ENCODE measurements around the gene PRKAA1. TPM values are rescaled to one million over a fixed set of nuclear protein-coding genes. Genes with fewer than 3 reads are reported as not detected.
A peak's percentile ranks its signal among the peaks of the same experiment; 100 is the strongest.

The PRKAA1 gene
- total RNA-seq, result 100 to 1,000 TPM in 2 of 4 donors, 10 to 100 TPM in 2; 66.5 to 113 (median 97.9) TPM

DNA sequence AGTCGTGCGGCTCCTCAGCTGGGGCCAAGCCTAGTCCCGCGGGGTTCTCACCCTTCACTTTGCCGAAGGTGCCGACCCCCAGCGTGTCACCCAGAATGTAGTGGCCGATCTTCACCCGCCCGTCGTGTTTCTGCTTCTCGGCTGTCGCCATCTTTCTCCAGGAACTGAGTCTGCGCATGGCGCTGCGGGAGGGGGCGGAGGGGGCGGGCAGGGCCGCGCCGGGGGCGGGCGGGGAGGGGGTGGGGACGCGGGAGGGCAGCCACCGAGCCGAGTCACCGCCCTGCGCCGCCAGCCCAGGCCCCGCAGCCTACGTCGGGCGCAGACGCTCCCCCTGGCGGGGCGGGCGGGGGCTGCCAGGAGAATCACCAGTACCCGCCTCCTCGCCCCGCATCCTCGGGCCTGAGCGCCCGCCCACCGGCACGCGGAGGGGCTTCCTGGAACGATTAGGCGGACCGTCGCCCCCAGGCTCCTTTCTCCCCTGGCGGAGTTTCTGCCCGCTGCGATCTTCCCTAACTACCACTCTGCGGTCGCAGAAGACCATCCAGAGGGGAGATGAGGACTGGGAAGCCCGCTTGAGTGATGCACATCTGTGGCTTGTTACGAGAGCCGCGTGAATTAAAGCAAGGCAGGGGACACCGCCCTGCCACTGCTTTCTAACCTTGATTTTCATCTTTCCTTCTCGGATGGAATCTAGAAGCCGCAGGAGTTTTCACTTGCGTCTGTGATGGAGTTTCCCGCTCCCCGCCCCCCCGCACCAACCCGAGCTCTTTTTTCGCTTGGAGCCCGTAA lies at the start of gene PRKAA1:
Gene PRKAA1, minus strand, starts transcription at position 363 of the 789 bp plus-strand sequence. Its CDS starts 185 bp downstream, at position 178.
- ATAC-seq, result peak; percentile 97

DNA sequence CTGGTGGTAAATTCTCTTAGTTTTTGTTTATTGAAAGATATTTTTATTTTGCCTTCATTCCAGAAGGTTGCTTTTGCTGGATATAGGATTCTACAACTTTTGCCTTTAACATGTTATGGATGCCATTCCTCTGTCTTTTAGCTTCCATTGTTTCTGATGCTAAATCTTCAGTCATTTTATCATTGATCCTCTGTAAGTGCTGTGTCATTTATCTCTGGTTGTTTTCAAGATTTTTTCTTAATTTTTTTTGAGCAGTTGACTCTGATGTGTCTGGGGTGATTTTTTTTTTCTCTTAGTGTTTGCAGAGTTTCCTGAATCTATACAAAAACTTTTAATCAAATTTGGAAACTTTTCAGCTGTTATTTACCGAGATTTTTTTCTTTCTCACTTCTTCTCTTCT lies 49.4 kb upstream of the PRKAA1 start:
- no peak overlapping the region for H3K4me3 ChIP-seq
- ATAC-seq, result no peak
- no peaks in the 10 kb centered on the region for H3K27me3 ChIP-seq
- 92% methylated on average over 1 of the region's 1 CpG; no CpG with 5 or more reads in 1 of the 2 donors for WGBS, 2 donors (ENCODE audit: low coverage in 1 of 2)
- TF ChIP-seq, protein P1, sequence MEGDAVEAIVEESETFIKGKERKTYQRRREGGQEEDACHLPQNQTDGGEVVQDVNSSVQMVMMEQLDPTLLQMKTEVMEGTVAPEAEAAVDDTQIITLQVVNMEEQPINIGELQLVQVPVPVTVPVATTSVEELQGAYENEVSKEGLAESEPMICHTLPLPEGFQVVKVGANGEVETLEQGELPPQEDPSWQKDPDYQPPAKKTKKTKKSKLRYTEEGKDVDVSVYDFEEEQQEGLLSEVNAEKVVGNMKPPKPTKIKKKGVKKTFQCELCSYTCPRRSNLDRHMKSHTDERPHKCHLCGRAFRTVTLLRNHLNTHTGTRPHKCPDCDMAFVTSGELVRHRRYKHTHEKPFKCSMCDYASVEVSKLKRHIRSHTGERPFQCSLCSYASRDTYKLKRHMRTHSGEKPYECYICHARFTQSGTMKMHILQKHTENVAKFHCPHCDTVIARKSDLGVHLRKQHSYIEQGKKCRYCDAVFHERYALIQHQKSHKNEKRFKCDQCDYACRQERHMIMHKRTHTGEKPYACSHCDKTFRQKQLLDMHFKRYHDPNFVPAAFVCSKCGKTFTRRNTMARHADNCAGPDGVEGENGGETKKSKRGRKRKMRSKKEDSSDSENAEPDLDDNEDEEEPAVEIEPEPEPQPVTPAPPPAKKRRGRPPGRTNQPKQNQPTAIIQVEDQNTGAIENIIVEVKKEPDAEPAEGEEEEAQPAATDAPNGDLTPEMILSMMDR (IDR thresholded peaks at IDR 0.05), result no peak
- TF ChIP-seq POLR2A (IDR thresholded peaks at IDR 0.05), result no peak
- no peak for TF ChIP-seq POLR2AphosphoS5 (IDR thresholded peaks at IDR 0.05)
- no peak for TF ChIP-seq EP300 (IDR thresholded peaks at IDR 0.05)
- H3K4me1 ChIP-seq, result no peaks in the 10 kb centered on the region
- no peak overlapping the region for H3K27ac ChIP-seq
- peaks cover 0 to 12% of the 10 kb centered on the region in 2 donors for H3K36me3 ChIP-seq
- H3K9me3 ChIP-seq, result no peaks in the 10 kb centered on the region

More for the DNA sequence above, at the start of gene PRKAA1:
- Histone ChIP-seq H3K36me3 (no peaks in the 10 kb centered on the region), H3K4me1 (peaks cover 0 to 53% (median 6%) of the 10 kb centered on the region in 3 donors), H3K27me3 (no peaks in the 10 kb centered on the region), H3K27ac (peak within 1 kb of the TSS; percentile 86 to 99 (median 95)), H3K9me3 (no peaks in the 10 kb centered on the region), H3K4me3 (peak within 1 kb of the TSS; percentile 65 to 99)
- TF ChIP-seq POLR2A (IDR thresholded peaks at IDR 0.05), result peak; percentile 52 to 55
- TF ChIP-seq, protein P1 (IDR thresholded peaks at IDR 0.05), result peak; percentile 49 to 82 (median 60)
- no peak for TF ChIP-seq EP300 (IDR thresholded peaks at IDR 0.05)
- TF ChIP-seq POLR2AphosphoS5 (IDR thresholded peaks at IDR 0.05), result peak; percentile 62
- 0% methylated on average over 9 to 11 of the region's 70 CpGs for WGBS, 2 donors (ENCODE audit: low coverage in 1 of 2)

DNA sequence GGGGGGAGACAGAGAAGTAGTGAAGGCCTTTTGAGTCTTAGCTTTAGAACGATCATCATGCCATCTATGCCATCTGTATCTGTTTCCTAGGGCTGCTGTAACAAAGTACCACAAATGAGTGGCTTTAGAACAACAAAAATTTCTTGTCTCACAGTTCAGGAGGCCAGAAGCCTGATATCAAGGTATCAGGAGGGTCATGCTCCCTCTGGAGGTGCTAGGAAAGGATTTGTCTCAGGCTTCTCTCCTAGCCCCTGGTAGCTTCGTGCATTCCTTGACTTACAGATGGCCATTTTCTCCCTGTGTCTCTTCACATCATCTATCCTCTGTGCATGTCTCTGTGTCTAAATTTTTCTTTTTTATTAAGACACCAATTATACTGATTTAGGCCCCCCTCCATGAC lies 48.2 kb upstream of the PRKAA1 start:
- Histone ChIP-seq H3K27ac (no peak overlapping the region), H3K4me3 (no peak overlapping the region), H3K9me3 (no peaks in the 10 kb centered on the region), H3K36me3 (peaks cover 0 to 7% of the 10 kb centered on the region in 2 donors), H3K4me1 (no peaks in the 10 kb centered on the region), H3K27me3 (no peaks in the 10 kb centered on the region)
- TF ChIP-seq POLR2A (IDR thresholded peaks at IDR 0.05), result no peak
- no peak for ATAC-seq
- 65 to 73% methylated on average over 2 of the region's 2 CpGs for WGBS, 2 donors (ENCODE audit: low coverage in 1 of 2)

DNA sequence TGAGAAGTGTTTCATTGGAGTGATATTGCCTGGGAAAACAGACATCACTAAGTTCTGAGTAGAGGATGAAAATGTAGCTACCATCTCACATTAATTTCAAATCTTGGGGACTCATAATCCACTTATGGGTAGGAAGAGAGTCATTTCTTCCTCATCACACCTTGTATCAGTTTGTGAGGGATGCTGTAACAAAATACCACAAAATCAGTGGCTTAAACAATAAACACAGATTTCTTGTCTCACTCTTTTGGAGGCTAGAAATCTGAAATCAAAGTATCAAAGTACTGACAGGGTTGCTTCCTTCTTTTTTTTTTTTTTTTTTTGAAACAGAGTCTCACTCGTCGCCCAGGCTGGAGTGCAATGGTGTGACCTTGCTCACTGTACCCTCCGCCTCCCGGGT lies 46.4 kb upstream of the PRKAA1 start:
- Histone ChIP-seq H3K9me3 (no peaks in the 10 kb centered on the region), H3K36me3 (peaks cover 0 to 3% of the 10 kb centered on the region in 2 donors), H3K4me1 (no peaks in the 10 kb centered on the region), H3K4me3 (no peak overlapping the region), H3K27ac (no peak overlapping the region), H3K27me3 (no peaks in the 10 kb centered on the region)
- TF ChIP-seq, protein P1 (IDR thresholded peaks at IDR 0.05), result no peak
- TF ChIP-seq POLR2A (IDR thresholded peaks at IDR 0.05) (no peak), POLR2AphosphoS5 (IDR thresholded peaks at IDR 0.05) (no peak), EP300 (IDR thresholded peaks at IDR 0.05) (no peak)
- no CpG with 5 or more reads among the region's 4 CpGs for WGBS, 2 donors (ENCODE audit: low coverage in 1 of 2)
- no peak for ATAC-seq

DNA sequence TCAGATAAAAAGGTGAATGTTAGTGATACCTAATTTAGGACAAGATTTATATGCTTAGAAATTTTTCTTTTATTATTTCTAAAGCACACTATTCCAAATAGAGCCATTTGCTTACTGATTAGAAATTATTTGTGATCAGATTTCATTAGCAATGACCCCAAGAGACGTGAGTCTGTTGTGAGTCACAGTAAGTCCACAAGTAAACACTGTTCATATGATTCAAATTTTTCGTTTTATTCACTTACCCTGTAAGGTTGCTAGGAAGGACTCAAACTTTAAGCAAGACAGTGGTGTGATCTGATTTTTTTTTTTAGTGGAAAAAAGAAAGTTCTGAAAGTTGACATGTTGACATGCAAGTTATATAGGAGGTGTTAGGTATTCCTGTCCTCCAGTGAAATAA lies 44.2 kb upstream of the PRKAA1 start:
- H3K4me1 ChIP-seq, result no peaks in the 10 kb centered on the region
- H3K4me3 ChIP-seq, result peak overlapping the region; percentile 30 to 43
- H3K27ac ChIP-seq, result peak overlapping the region in 1 of 4 donors; percentile 76
- no peaks in the 10 kb centered on the region for H3K36me3 ChIP-seq
- no peaks in the 10 kb centered on the region for H3K9me3 ChIP-seq
- 35 to 37% methylated on average over 2 of the region's 2 CpGs for WGBS, 2 donors (ENCODE audit: low coverage in 1 of 2)
- ATAC-seq, result no peak
- no peaks in the 10 kb centered on the region for H3K27me3 ChIP-seq
- TF ChIP-seq, protein P1 (IDR thresholded peaks at IDR 0.05), result no peak
- no peak for TF ChIP-seq POLR2A (IDR thresholded peaks at IDR 0.05)
- TF ChIP-seq EP300 (IDR thresholded peaks at IDR 0.05), result no peak
- no peak for TF ChIP-seq POLR2AphosphoS5 (IDR thresholded peaks at IDR 0.05)
